ENCODE data around the gene COMMD6. TPM values are rescaled to one million over a fixed set of nuclear protein-coding genes. Genes with fewer than 3 reads are reported as not detected.

Gene COMMD6
- total RNA-seq, 1 experiment from 2014 or later, result 131 TPM

DNA sequence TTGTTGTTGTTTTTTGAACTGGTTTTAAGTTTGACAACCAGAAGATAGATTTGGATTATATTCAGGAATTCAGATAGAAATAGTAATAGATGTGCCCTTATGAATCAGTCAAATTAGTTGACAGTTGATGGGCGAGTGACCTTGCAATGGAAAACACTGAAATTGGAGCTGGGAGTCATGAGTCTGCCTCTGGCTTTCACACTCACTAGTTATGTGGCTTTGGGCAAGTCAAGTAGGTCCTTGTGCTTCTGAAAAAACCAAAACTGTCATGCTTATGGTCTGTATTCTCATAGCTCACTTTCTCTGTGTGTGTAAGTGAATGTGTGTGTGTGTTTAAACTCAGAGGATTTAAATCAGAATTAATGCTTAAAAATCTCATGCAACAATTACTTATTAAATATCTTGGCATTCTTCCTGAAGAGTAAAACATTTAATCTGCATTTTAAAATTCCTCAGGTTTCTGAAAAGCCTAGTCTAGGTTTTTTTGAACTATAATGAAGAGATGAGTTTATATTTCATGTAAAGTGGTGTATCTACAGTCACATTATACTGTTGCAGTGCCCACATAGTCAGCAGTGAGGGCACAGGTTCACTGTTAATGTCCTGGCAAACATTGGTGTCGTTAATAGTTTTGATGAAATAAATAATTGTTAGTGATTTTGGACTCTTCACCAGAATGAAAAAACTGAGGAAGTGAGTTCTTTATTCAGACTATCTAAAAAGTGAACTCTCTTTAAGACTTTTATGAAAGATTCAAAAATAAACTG is 44.4 kb upstream of the COMMD6 start:
- Histone ChIP-seq H2BK120ac (ENCODE audit: low read depth, low read length, poor library complexity, severe bottlenecking) (no peak overlapping the region), H4K8ac (replicated peaks; ENCODE audit: insufficient read length, low read depth, low read length) (no peak overlapping the region), H3K79me1 (ENCODE audit: insufficient read depth, low read depth, low read length, poor library complexity, severe bottlenecking) (no peaks in the 10 kb centered on the region), H3K27ac (ENCODE audit: insufficient read length, low read depth, low read length) (no peak overlapping the region), H2BK5ac (ENCODE audit: insufficient read length, low read length) (no peak overlapping the region), H3K27me3 (ENCODE audit: insufficient read depth, low read length) (no peaks in the 10 kb centered on the region), H4K20me1 (ENCODE audit: control insufficient read depth, insufficient read depth, insufficient read length) (no peaks in the 10 kb centered on the region), H3K56ac (ENCODE audit: insufficient read length, low read depth, low read length) (no peak overlapping the region), H3T11ph (ENCODE audit: low read length) (no peak overlapping the region), H2AFZ (ENCODE audit: low read length) (no peak overlapping the region), H2BK15ac (ENCODE audit: low read depth, low read length) (no peak overlapping the region), H2BK12ac (ENCODE audit: insufficient read length, low read depth, low read length) (no peak overlapping the region), H3K4me2 (ENCODE audit: insufficient read depth, insufficient read length, low read length) (no peak overlapping the region), H3K9me3 (ENCODE audit: control insufficient read depth, low read depth, low read length) (no peaks in the 10 kb centered on the region), H3K14ac (ENCODE audit: insufficient read depth, low read length) (no peak overlapping the region), H3K23me2 (ENCODE audit: insufficient read length, low read depth, low read length, poor library complexity, severe bottlenecking) (no peaks in the 10 kb centered on the region), H2AK5ac (ENCODE audit: insufficient read length, low read length) (no peak overlapping the region), H4K91ac (ENCODE audit: insufficient read length, low read depth, low read length) (no peak overlapping the region), H3K4me1 (ENCODE audit: insufficient read depth, low read length) (no peaks in the 10 kb centered on the region), H4K5ac (ENCODE audit: insufficient read length, low read depth, low read length) (no peak overlapping the region), H3K79me2 (ENCODE audit: insufficient read depth, low read length) (no peaks in the 10 kb centered on the region), H3K18ac (ENCODE audit: insufficient read length, low read depth, low read length) (no peak overlapping the region), H3K4ac (ENCODE audit: low read depth, low read length) (no peak overlapping the region), H3K9ac (ENCODE audit: extremely low read depth, insufficient read length, low read length) (no peak overlapping the region), H2BK20ac (ENCODE audit: low read depth, low read length, poor library complexity, severe bottlenecking) (no peak overlapping the region), H3K23ac (ENCODE audit: insufficient read length, low read depth, low read length) (no peak overlapping the region)
- Mint-ChIP-seq H3K4me3 (no peak overlapping the region), H3K27me3 (ENCODE audit: low read depth) (no peaks in the 10 kb centered on the region), H3K4me1 (peaks cover 0 to 5% of the 10 kb centered on the region in 2 experiments; a peak in 3 of 4 replicates), H3K27ac (no peak overlapping the region), H3K36me3 (ENCODE audit: insufficient read depth in 1 of 3, low read depth in 3 of 3) (peaks cover 19 to 28% (median 23%) of the 10 kb centered on the region in 3 experiments), H3K9me3 (peaks cover 17% of the 10 kb centered on the region in 2 experiments)
- no CpG with 5 or more reads among the region's 2 CpGs for WGBS (ENCODE audit: extremely low coverage, insufficient read length, low lambda C conversion rate)
- TF ChIP-seq, protein P1, sequence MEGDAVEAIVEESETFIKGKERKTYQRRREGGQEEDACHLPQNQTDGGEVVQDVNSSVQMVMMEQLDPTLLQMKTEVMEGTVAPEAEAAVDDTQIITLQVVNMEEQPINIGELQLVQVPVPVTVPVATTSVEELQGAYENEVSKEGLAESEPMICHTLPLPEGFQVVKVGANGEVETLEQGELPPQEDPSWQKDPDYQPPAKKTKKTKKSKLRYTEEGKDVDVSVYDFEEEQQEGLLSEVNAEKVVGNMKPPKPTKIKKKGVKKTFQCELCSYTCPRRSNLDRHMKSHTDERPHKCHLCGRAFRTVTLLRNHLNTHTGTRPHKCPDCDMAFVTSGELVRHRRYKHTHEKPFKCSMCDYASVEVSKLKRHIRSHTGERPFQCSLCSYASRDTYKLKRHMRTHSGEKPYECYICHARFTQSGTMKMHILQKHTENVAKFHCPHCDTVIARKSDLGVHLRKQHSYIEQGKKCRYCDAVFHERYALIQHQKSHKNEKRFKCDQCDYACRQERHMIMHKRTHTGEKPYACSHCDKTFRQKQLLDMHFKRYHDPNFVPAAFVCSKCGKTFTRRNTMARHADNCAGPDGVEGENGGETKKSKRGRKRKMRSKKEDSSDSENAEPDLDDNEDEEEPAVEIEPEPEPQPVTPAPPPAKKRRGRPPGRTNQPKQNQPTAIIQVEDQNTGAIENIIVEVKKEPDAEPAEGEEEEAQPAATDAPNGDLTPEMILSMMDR (conservative IDR thresholded peaks at IDR 0.05), result no peak
- no peak for DNase-seq

Measured in H9 (cell line).